Left lung (tissue), 10 donors: ENCODE measurements around the gene UBE2O. TPM values are rescaled to one million over a fixed set of nuclear protein-coding genes. Genes with fewer than 3 reads are reported as not detected.

Experiments used
- ATAC-seq: fragments of 200-7000 bp; cut with Tn5 transposase; one replicate; pipeline ENCODE4 v1.9.1; 2020; ENCODE audit warnings: moderate library complexity
- DNase-seq, 4 donors: peaks; one replicate each; pipeline ENCODE4 v3.0.0-alpha.2; 2013 to 2020
- H3K27ac ChIP-seq, 2 donors: fragments of 200-600 bp; sonication (generic) in 1 of 2; one replicate each; pipeline versions ENCODE4 v1.5.0 to v1.8.0; 2020 to 2021
- H3K27me3 ChIP-seq, 2 donors: fragments of 200-600 bp; sonication (generic) in 1 of 2; one replicate each; pipeline versions ENCODE4 v1.5.0 to v1.8.0; 2020 to 2021
- H3K36me3 ChIP-seq, 2 donors: fragments of 200-600 bp; sonication (generic) in 1 of 2; one replicate each; pipeline versions ENCODE4 v1.5.0 to v1.8.0; 2020 to 2021
- H3K4me1 ChIP-seq, 2 donors: fragments of 200-600 bp; one replicate each; pipeline ENCODE4 v1.8.0; 2021
- H3K4me3 ChIP-seq, 2 donors: fragments of 200-600 bp; sonication (generic) in 1 of 2; one replicate each; pipeline versions ENCODE4 v1.5.0 to v1.8.0; 2020 to 2021; ENCODE audit warnings: mild to moderate bottlenecking in 1 of 2
- H3K9me3 ChIP-seq, 2 donors: fragments of 200-600 bp; sonication (generic) in 1 of 2; one replicate each; pipeline versions ENCODE4 v1.5.0 to v1.8.0; 2020 to 2021
- CTCF ChIP-seq, 2 donors: fragments of 200-600 bp; sonication (generic) in 1 of 2; IDR thresholded peaks; one replicate each; pipeline versions ENCODE4 v1.5.0 to v1.8.0; 2021; ENCODE audit warnings: antibody characterized with exemption in 2 of 2
- intact Hi-C, 2 donors: fragments of 100-400 bp; cut with DNase I; formaldehyde crosslinking; loops; one replicate each; pipeline versions ENCODE4 v1.11.2 to v1.14.2; 2022
- polyA plus RNA-seq, 6 donors: library from polyadenylated mRNA; unstranded; fragments of 120-200 nt; gene quantifications; one replicate each; pipeline ENCODE4 v1.2.1, GENCODE V29; 2013; ENCODE audit not compliant: insufficient read length in 6 of 6
- total RNA-seq, 2 donors: library from RNA; stranded (reverse); fragmentation: NEBNext Ultra II Directional; extraction: Animal tissue kit (Norgen Biotek cat#: 25700); gene quantifications; one replicate each; pipeline ENCODE4 v1.2.1, GENCODE V29; 2021
- donor health status: DM: no; HTN: yes; CAD: no.
- donor health status: DM: no; HTN: no; CAD: no.

Gene UBE2O
- total and polyA plus RNA-seq, 8 donors = 20.1 to 34.8 (median 27.1) TPM

DNA sequence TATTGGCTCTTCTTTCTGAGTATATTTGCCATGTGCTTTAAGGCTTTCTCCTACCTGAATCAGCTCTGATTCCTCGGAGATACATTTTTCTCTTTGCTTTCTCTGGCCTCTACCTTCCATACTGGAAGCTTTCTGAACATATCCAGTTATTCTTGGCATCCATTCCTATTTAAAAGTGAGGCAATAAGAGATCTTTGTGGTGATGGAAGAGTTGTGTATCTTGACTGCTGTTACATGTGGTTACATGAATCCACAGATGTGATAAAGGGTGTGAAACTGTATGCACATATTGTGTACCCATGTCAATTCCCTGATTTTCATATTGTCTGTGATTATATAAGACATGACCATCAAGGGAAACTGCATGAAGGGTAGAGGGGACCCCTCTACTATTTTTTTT lies 24.4 kb downstream of the UBE2O start:
- Histone ChIP-seq H3K4me1 (peaks cover 0 to 20% of the 10 kb centered on the region in 2 donors), H3K4me3 (no peak overlapping the region), H3K27me3 (no peaks in the 10 kb centered on the region), H3K27ac (peak overlapping the region; percentile 21 to 33), H3K9me3 (no peaks in the 10 kb centered on the region), H3K36me3 (no peaks in the 10 kb centered on the region)
- TF ChIP-seq CTCF (IDR thresholded peaks at IDR 0.05) = no peak
- ATAC-seq (no peak), DNase-seq (no peak)
- intact Hi-C loops = no loop called here

- intact Hi-C loops = no loop called here
- Histone ChIP-seq H3K9me3 (no peaks in the 10 kb centered on the region), H3K27ac (peak overlapping the region; percentile 21 to 33), H3K27me3 (no peaks in the 10 kb centered on the region), H3K4me3 (no peak overlapping the region), H3K36me3 (no peaks in the 10 kb centered on the region), H3K4me1 (peaks cover 0 to 20% of the 10 kb centered on the region in 2 donors)
- ATAC-seq (no peak), DNase-seq (no peak)
- TF ChIP-seq CTCF (IDR thresholded peaks at IDR 0.05) = no peak
These were observed 25.3 kb downstream of the UBE2O start for GRCh38 chr17:76427501-76428231.

DNA sequence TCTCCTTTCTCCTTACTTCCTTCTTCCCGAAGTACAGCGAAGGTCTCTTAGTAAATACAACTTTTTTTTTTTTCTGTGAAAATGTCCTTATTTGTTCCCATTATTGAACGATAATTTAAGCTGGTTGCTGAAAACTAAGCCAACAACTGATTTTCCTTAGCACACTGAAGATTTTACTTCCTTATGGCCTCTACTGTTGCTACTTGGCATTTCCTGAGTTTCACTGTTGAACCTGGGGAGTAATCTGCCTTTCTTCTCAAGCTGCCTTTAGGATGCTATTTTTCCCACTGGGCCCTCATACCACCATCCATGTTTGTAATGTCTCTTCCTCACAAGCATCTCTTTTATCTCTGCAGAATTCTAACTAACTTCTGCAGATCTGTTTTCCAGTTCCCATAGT lies 26.1 kb downstream of the UBE2O start:
- no peak for TF ChIP-seq CTCF (IDR thresholded peaks at IDR 0.05)

DNA sequence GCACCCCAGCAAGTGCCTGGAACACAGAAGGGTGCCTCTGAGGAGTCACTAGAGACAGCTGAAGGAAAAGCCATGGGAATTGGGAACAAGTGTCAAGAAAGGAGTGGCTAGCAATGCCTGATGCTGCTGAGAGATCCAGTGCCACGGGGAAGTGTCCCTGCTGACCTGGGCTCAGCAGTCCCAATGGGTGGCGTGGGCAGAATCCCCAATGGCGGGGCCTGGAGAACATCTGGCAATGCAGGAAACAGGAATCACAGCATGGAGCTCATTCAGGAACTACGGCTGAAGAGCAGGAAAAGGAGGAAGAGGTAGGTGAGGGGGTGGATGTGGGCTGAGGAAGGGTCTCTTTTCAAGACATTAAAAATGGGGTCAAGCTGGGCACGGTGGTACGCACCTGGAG lies 30.1 kb downstream of the UBE2O start:
- Histone ChIP-seq H3K4me1 (peaks cover 0 to 9% of the 10 kb centered on the region in 2 donors), H3K4me3 (no peak overlapping the region), H3K27ac (no peak overlapping the region), H3K9me3 (no peaks in the 10 kb centered on the region), H3K36me3 (no peaks in the 10 kb centered on the region), H3K27me3 (no peaks in the 10 kb centered on the region)
- no peak for TF ChIP-seq CTCF (IDR thresholded peaks at IDR 0.05)
- ATAC-seq (no peak), DNase-seq (no peak)
- intact Hi-C loops = no loop called here

More for the DNA sequence above, 26.1 kb downstream of the UBE2O start:
- Histone ChIP-seq H3K27ac (no peak overlapping the region), H3K27me3 (no peaks in the 10 kb centered on the region), H3K4me1 (peaks cover 0 to 20% of the 10 kb centered on the region in 2 donors), H3K4me3 (no peak overlapping the region), H3K36me3 (no peaks in the 10 kb centered on the region), H3K9me3 (no peaks in the 10 kb centered on the region)
- no peak for ATAC-seq
- DNase-seq = no peak
- intact Hi-C loops = no loop called here

DNA sequence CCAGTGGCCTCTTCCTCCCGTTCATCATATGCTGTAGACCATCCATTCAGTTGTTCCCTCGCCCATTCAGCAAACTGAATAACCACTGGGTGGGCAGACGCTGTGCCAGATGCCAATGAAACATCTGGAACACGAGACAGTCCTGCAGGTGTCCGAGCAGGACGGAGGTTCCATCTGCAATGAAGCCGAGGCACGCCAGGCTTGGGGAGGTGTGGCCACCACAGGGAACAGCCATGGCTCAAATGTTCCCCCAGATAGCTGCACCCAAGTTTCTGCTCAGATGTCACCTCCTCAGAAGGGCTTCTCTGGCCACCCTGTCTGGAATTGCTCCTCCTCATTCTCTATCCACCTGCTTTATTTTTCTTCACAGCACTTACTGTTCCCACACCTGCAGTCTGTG lies 30.5 kb downstream of the UBE2O start:
- Histone ChIP-seq H3K4me1 (peaks cover 0 to 5% of the 10 kb centered on the region in 2 donors), H3K27ac (no peak overlapping the region), H3K4me3 (no peak overlapping the region), H3K36me3 (no peaks in the 10 kb centered on the region), H3K27me3 (no peaks in the 10 kb centered on the region), H3K9me3 (no peaks in the 10 kb centered on the region)
- ATAC-seq = no peak
- no peak for DNase-seq
- no peak for TF ChIP-seq CTCF (IDR thresholded peaks at IDR 0.05)
- intact Hi-C loops = no loop called here
